Gastrocnemius medialis (tissue), 4 donors: Measurements from ENCODE around the gene RRBP1.

Experiments
- POLR2A ChIP-seq, 2 donors: fragments of 450-650 bp; IDR thresholded peaks; one replicate each; pipeline ENCODE4 v1.6.1; 2017; ENCODE audit warnings: antibody characterized with exemption in 2 of 2, mild to moderate bottlenecking in 2 of 2, moderate library complexity in 2 of 2
- TF ChIP-seq, protein P1 (sequence below), 5 experiments: fragments of 450-650 bp in 3 of 5; fragments of 200-600 bp in 2 of 5; sonication (generic) in 2 of 5; IDR thresholded peaks in 4 of 5; conservative IDR thresholded peaks in 1 of 5; 1 replicate in 4 of 5; 2 replicates in 1 of 5; pipeline ENCODE4 v1.5.1; 2016 to 2019; ENCODE audit warnings: antibody characterized with exemption in 5 of 5, mild to moderate bottlenecking in 3 of 5, moderate library complexity in 3 of 5

GRCh38 chr20:17671565-17671964 is 10.5 kb downstream of the RRBP1 start:
- TF ChIP-seq, protein P1, sequence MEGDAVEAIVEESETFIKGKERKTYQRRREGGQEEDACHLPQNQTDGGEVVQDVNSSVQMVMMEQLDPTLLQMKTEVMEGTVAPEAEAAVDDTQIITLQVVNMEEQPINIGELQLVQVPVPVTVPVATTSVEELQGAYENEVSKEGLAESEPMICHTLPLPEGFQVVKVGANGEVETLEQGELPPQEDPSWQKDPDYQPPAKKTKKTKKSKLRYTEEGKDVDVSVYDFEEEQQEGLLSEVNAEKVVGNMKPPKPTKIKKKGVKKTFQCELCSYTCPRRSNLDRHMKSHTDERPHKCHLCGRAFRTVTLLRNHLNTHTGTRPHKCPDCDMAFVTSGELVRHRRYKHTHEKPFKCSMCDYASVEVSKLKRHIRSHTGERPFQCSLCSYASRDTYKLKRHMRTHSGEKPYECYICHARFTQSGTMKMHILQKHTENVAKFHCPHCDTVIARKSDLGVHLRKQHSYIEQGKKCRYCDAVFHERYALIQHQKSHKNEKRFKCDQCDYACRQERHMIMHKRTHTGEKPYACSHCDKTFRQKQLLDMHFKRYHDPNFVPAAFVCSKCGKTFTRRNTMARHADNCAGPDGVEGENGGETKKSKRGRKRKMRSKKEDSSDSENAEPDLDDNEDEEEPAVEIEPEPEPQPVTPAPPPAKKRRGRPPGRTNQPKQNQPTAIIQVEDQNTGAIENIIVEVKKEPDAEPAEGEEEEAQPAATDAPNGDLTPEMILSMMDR (IDR thresholded peaks at IDR 0.05 in 4 of 5, conservative IDR thresholded peaks at IDR 0.05 in 1 of 5), result no peak
- TF ChIP-seq POLR2A (IDR thresholded peaks at IDR 0.05), result no peak
